Hepatocyte (in vitro differentiated cells): ENCODE results near the gene HOXB1.

Experiments used
- CTCF ChIP-seq: fragments of 200-600 bp; sonication (generic); IDR thresholded peaks from 2 replicates; pipeline ENCODE4 v1.5.1; 2016; ENCODE audit warnings: antibody characterized with exemption, mild to moderate bottlenecking; ENCODE audit not compliant: poor library complexity
- EZH2phosphoT487 ChIP-seq: fragments of 200-600 bp; sonication (generic); IDR thresholded peaks from one replicate; pipeline ENCODE4 v1.6.1; 2018; ENCODE audit warnings: antibody characterized with exemption, mild to moderate bottlenecking, low read depth, moderate library complexity; ENCODE audit not compliant: unreplicated experiment, severe bottlenecking

GRCh38 chr17:48565022-48565554 lies 34.3 kb upstream of the HOXB1 start:
- TF ChIP-seq CTCF (no peak), EZH2phosphoT487 (no peak)
